Epidermal melanocyte (primary cell): ENCODE measurements around the gene TK2.

Experiments
- DNase-seq: peaks from one replicate; pipeline ENCODE4 v3.0.0; 2011; ENCODE audit warnings: low spot score; ENCODE audit not compliant: insufficient read length

The TK2 gene

DNA sequence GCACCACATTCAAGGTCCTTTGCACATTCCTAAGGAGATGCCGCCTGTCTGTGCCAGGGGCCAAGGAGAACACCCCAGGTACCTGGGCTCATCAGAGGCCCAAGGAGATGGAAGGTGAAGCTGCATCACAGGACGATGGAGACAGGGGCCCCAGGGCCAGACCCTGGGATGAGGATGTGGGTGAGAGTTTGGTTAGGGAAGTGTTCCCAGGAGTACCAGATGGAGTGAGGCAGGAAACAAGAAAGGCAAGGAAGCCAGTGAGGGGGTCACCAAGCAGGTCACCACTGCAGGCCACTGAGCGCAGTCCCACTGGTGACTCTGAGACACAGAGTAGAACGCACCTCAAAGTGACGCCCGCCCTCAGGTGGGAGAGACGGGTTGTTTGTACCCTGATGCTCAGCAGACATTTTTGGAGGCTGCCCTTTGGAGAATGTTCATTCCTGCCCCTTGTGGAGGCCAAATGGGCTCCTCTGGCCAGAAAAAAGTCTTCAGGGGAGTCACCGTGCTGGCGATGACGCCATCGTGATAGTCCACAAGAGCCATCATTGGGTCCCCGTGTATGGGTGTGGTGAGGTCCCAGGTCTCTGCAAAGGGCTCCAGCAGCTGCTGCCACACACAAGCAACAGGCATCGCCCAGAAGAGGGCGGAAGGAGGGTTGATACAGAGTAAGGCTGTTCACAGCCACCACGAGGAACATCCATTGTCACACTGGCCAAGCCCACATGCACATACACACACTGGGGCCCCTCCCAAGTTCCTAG, 65.3 kb downstream of the TK2 start:
- DNase-seq, result no peak

- DNase-seq, result peak; percentile 73
Measured at GRCh38 chr16:66483689-66484452, 66.1 kb downstream of the TK2 start.

GRCh38 chr16:66481943-66482390, 68.0 kb downstream of the TK2 start:
- no peak for DNase-seq

- no peak for DNase-seq
Measured at GRCh38 chr16:66481081-66481942, 68.6 kb downstream of the TK2 start.

DNA sequence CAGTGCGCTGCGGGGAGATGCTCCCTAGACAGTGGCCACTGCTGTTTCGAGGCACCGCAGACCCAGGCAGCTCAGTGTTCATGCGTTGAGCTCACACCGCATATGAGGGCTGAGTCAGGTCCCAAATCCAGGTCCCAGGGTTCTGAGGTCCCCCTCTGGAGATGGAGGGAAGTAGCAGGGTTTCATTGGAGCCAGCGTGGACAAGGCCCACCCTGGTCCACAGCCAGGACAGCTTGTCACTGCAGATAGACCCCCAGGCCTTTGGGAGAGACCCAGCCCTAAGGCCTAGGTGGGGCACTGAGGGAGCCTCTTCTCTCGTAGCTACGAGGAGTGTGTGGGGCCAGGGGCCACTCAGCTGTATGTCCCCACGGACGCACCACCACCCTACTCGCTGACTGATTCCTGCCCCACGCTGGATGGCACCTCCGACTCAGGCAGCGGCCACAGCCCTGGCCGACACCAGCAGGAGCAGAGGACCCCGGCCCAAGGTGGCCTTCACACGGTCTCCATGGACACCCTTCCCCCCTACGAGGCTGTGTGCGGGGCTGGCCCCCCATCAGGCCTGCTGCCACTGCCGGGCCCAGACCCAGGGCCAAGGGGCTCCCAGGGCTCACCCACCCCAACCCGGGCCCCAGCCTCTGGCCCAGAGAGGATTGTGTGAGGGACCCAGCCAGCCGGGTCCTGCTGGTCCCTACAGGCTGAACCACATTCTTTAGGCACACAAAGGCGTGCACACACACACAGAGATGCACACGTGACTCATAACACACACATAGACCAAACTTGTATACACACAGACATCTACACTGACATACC, 69.4 kb downstream of the TK2 start:
- no peak for DNase-seq

DNA sequence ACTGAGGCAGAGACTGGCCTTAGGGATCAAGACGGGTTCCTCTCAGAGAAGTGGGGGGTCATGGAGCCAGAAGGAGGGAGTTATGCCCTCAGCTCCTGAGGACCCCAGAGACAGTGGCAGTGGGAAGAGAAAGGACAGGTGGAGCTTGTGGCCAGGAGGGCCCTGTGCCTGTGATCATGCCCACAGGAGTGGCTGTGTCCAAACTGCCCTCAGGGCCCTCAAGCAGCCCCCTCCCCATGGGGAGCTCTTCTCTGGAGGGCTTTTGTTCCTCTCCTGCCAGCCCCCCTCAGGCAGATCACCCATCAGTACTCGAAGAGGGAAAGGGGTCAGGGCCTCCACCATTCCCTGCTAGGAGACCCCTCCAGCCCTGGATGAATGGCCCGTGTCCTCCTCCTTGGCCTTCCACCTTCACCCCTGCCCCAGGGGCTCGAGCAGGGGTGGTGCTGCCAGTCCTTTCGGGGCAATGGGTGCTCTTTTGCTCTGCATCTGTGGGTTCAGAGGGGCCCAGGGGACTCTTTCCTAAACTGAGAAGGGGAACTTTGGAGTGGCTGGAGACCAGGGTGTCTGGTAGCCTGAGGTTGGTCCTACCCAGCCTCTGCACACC, 70.2 kb downstream of the TK2 start:
- DNase-seq, result no peak

GRCh38 chr16:66478733-66479511, 71.0 kb downstream of the TK2 start:
- DNase-seq, result peak; percentile 54

GRCh38 chr16:66477028-66477515, 72.8 kb downstream of the TK2 start:
- no peak for DNase-seq

DNA sequence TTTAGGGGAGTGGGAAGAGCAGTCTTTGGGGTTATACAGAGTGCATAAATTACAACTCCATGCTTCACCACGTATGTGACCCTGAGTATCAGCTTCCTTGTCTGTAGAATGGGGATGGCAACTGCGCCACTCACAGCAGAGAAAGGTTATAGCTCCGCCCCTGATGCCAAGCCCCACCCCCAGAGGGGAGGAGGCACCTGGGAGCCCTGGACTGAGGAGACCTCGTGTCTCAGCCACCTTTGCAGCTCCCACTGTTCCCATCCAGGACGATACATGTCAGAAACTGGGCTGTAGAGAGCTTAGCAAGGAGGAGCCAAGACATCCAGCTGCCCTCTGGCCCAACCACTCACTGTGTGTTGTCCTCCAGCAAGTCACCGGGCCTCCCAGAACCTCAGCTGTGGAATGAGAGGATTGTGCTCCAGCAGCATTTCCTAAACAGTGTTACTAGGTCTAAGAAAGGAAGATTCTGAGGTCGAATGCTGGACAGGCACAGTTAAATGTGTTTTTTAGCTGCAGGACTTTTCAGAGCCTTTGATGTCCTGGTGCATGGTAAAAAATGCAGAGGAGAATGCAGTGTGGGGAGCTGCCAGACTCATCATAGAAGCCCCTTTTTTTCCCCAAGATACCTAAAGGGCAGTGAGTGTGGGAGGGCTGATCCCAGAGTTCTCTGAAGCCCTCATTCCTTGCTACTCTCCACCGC, 73.4 kb downstream of the TK2 start:
- no peak for DNase-seq

DNA sequence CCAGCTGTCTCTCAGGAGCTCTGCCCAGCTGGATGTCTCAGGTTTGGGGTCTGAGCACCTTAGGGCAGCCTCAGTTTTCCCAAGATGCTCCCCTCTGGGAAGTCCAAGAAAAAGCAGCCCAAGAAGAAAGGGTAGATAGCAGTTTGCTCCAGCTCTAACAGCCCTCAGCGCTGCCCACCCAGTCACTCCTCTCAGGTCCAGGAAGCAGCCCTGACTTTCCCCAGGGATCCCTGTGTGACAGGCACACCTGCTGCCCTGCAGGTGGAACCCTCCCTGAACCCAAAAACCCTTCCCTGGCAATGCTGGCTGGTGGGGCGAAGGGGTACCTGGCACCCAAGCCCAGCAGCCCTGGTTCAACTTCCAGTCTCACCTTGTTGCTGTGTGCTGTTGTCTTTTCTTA, 74.7 kb downstream of the TK2 start:
- DNase-seq, result no peak

GRCh38 chr16:66474750-66475199, 75.1 kb downstream of the TK2 start:
- DNase-seq, result no peak

- DNase-seq, result no peak
Measured at GRCh38 chr16:66473654-66474519, 76.0 kb downstream of the TK2 start.

DNA sequence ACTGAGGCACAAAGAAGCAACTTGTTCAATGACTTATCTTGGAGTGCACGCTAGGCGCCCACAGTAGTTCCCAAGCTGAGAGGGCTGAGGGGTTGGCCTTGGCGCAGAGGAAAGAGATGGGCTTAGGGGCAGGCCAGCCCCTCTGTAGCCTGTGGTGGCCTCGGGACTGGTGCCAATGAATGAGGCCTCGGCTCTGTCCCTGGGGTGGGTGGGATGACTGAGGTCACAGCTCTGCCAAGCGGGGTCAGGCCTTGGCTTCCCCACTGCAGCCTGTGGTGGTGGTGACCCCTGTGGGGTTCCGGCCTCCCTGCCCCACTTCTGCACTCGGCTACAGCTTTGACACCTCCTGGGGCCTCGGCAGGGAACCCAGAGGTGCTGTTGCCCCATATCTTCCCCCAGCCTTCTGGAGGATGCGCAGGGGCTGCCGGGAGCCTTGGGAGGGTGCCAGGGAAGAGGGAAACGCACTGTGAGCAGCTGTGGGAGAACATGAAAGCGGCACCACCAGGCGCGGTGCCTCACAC, 76.8 kb downstream of the TK2 start:
- DNase-seq, result no peak

- DNase-seq, result no peak
Measured at GRCh38 chr16:66471716-66472393, 78.1 kb downstream of the TK2 start.

- no peak for DNase-seq
Measured at GRCh38 chr16:66471264-66471663, 78.7 kb downstream of the TK2 start.

GRCh38 chr16:66470556-66470955, 79.4 kb downstream of the TK2 start:
- DNase-seq, result no peak

DNA sequence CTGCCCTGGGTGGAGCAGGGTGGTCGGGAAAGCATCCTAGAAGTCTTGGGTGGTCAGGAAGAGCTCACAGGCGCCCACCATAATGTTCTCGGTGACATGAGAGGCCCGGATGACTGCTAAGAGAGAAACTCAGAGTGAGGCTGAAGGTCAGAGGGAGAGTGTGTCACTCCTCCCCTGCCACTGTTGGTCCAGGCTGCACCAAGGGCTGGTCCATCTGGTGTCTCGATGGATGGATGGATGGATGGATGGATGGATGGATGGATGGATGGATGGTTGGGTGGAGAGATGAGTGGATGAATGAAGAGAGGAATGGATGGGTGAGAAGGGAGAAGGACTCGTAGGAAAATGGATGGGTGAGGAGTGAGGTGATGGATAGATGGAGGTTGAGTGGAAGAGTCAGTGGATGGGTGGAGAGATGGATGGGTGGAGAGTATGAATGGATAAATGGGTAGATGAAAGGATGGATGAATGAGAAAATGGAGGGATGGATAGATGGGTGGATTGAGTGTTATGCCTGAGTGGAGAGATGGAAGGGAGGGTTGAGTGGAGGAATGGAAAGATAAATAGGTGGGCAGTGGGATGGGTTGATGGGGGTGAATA, 79.9 kb downstream of the TK2 start:
- DNase-seq, result no peak
